ENCODE data around the gene CRYGS.
A peak's percentile ranks its signal among the peaks of the same experiment; 100 is the strongest.
"Not testable (repeated sequence)": the region's sequence is repeated elsewhere in the genome, so short reads cannot be mapped to it uniquely, and the experiment has no call there.

The CRYGS gene

DNA sequence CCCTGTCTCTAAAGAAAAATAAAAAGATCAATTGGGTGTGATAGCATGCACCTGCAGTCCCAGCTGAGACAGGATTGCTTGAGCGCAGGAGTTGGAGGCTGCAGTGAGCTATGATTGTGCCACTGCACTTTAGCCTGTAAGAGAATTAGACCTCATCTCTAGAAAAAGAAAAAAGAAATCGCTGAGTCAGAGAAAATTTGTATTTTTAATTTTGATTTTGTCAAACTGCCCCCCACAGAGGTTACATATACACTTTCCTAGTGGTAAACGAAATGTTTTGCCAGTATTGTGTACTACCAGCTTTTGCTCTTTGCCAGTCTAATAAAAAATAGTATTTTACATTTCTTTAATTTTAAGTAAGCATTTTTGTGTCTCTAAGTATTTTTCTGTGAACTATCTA, 5.3 kb upstream of the CRYGS start:
- no peak overlapping the region for H3K4me3 ChIP-seq (ENCODE audit: low read depth, low read length)
- H3K27me3 ChIP-seq (ENCODE audit: control insufficient read depth, insufficient read depth, low read length): no peaks in the 10 kb centered on the region
- H3K9ac ChIP-seq (ENCODE audit: low read depth, low read length): no peak overlapping the region
- no peaks in the 10 kb centered on the region for H3K9me3 ChIP-seq (ENCODE audit: control insufficient read depth, insufficient read depth, low read length)
- no peaks in the 10 kb centered on the region for H3K36me3 ChIP-seq (ENCODE audit: control insufficient read depth, insufficient read depth, low read length)
- no peaks in the 10 kb centered on the region for H3K4me1 ChIP-seq (ENCODE audit: control insufficient read depth, insufficient read depth, low read length)

DNA sequence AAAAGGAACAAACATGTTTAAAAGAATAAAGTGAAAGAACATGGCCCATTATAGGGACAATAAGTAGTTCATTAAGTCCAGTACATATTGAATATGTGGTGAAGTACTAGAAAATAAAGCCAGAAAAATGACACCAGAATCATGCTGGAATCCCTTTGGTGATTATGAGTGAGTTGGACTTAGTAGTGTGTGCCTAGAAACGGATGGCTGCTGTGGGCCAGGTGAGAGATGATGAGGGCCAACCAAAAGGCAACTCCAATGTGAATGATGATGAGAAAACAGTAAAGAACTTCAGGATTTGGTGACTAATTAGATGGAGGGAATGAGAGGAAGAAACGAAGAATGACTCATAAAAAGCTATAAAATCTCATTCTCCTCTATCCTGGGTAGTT, 3.3 kb downstream of the CRYGS start:
- H3K4me3 ChIP-seq (ENCODE audit: low read depth, low read length): no peak overlapping the region
- no peak overlapping the region for H3K9ac ChIP-seq (ENCODE audit: low read depth, low read length)
- H3K36me3 ChIP-seq (ENCODE audit: control insufficient read depth, insufficient read depth, low read length): no peaks in the 10 kb centered on the region
- no peaks in the 10 kb centered on the region for H3K4me1 ChIP-seq (ENCODE audit: control insufficient read depth, insufficient read depth, low read length)
- no peaks in the 10 kb centered on the region for H3K9me3 ChIP-seq (ENCODE audit: control insufficient read depth, insufficient read depth, low read length)
- no peaks in the 10 kb centered on the region for H3K27me3 ChIP-seq (ENCODE audit: control insufficient read depth, insufficient read depth, low read length)

DNA sequence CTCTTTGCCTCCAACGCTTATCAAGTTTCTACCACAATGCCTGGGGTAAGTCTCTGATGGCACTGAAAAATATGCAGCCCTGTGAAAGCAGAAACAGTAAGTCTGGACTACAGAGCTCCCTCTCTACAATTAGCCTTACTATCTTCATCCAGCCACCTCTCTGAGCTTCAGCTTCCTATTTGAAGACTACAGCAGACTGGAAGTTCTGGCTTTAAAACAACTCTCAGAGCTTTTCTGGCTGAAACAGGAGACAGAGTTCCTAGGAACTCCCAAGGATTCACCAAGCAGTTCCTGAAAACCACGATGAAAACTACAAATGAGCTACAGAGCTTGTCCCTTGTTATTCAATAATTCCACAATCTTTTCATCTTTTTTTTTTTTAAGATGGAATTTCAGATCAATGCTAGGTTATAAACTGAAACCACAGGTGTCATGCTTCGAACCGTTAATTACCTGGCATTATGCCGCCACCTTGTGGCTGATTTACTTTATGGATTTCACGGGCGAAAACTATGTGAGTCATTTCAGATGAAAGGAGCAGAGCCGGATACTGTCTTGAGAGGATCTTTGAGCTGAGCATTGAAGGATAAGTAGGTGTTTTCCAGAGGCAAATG, 3.9 kb downstream of the CRYGS start:
- Histone ChIP-seq H3K4me3 (ENCODE audit: low read depth, low read length) (no peak overlapping the region), H3K27me3 (ENCODE audit: control insufficient read depth, insufficient read depth, low read length) (no peaks in the 10 kb centered on the region), H3K9ac (ENCODE audit: low read depth, low read length) (no peak overlapping the region), H3K36me3 (ENCODE audit: control insufficient read depth, insufficient read depth, low read length) (no peaks in the 10 kb centered on the region), H3K9me3 (ENCODE audit: control insufficient read depth, insufficient read depth, low read length) (no peaks in the 10 kb centered on the region), H3K4me1 (ENCODE audit: control insufficient read depth, insufficient read depth, low read length) (no peaks in the 10 kb centered on the region)

DNA sequence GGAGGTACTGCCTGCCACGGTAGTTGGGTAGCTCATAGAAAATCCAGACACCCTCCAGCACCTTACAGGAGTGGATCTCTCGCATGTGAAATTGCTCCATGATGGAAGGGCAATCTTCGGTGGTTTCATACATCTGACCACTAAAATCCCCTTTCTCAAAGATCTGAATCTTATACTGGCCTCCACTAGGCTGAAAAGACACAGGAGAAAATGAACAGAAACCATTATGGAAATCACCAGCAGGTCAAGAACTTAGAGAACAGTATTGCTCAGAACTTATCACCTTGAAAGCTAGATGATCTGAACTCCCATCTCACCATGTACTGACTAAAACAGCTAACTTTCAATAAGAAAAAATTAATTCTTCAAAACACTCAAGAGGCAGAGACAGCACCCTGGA, 5.4 kb downstream of the CRYGS start:
- H3K9ac ChIP-seq (ENCODE audit: low read depth, low read length): no peak overlapping the region
- no peaks in the 10 kb centered on the region for H3K36me3 ChIP-seq (ENCODE audit: control insufficient read depth, insufficient read depth, low read length)
- no peak overlapping the region for H3K4me3 ChIP-seq (ENCODE audit: low read depth, low read length)
- no peaks in the 10 kb centered on the region for H3K4me1 ChIP-seq (ENCODE audit: control insufficient read depth, insufficient read depth, low read length)
- no peaks in the 10 kb centered on the region for H3K27me3 ChIP-seq (ENCODE audit: control insufficient read depth, insufficient read depth, low read length)
- no peaks in the 10 kb centered on the region for H3K9me3 ChIP-seq (ENCODE audit: control insufficient read depth, insufficient read depth, low read length)

DNA sequence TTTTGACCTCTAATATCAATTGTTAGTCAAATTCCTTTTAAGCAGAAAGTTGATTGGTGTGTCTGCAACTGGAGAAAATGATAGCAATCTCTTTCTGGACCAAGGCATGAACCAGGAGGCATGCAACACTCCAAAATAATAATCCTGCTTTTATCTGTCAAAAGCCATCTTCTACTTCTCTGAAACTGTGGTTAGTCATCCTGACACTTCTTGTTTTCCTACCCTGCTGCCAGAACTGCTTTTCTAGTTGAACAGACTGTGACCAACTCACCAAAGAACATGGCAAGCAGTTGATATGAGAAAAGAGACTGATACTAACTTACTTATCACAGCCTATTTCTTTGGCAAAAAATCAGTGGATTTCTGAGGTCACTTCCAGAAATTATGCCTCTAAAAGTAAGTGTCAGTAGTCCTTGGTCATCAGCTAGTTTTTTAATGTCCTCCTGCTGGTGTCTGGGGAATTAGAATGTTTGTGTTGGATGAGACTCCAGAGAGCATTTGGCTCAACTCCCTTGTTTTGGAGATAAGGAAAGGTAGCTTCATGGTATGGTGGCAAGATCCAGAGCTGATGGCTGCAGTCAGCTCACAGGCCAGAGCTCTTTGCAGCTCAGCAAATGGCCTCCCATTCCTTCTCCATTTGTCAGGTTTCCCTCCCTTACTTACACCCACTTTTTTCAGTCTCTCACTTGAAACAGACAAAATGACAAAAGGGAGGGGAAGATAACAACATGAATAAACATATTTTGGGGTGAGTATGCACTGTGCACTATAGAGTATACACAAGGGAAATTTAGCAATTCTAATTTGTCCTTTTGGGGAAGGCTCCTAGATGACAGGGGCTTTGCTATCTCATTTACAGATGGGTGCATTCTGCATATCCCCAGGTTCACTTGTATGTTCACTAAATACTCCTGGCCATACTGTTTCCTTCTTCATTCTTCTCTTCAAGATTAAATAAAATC, 7.0 kb downstream of the CRYGS start:
- Histone ChIP-seq H3K9me3 (ENCODE audit: control insufficient read depth, insufficient read depth, low read length) (no peaks in the 10 kb centered on the region), H3K9ac (ENCODE audit: low read depth, low read length) (no peak overlapping the region), H3K4me3 (ENCODE audit: low read depth, low read length) (no peak overlapping the region), H3K36me3 (ENCODE audit: control insufficient read depth, insufficient read depth, low read length) (no peaks in the 10 kb centered on the region), H3K27me3 (ENCODE audit: control insufficient read depth, insufficient read depth, low read length) (no peaks in the 10 kb centered on the region), H3K4me1 (ENCODE audit: control insufficient read depth, insufficient read depth, low read length) (no peaks in the 10 kb centered on the region)

DNA sequence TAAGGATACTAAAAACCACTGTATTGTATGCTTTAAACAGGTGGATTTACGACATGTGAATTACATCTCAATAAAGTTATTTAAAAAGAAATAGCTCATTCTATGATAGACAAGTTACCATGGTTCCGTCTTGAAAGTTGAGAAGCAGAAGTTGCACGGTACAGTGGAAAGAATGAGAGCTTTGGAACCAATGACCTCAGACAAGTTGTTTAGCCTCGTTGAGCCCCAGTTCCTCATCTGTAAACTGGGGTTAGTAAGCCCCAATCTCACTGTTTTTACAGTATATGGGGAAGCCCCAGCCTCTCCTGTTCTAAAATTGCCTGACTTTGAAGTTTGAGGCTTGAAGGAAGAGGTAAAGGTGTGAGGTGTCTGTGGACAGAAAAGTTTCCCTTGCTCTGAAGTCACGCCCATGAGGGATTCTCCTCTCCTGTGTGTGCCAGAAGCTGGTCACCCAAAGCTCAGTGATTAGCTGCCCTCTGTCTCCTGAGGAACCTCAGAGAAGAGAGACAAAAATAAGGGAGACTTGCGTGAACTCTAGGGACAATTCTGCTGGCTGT, 10.0 kb downstream of the CRYGS start:
- peaks cover 3% of the 10 kb centered on the region for H3K4me1 ChIP-seq (ENCODE audit: control insufficient read depth, insufficient read depth, low read length)
- H3K9me3 ChIP-seq (ENCODE audit: control insufficient read depth, insufficient read depth, low read length): no peaks in the 10 kb centered on the region
- H3K36me3 ChIP-seq (ENCODE audit: control insufficient read depth, insufficient read depth, low read length): no peaks in the 10 kb centered on the region
- no peak overlapping the region for H3K9ac ChIP-seq (ENCODE audit: low read depth, low read length)
- H3K27me3 ChIP-seq (ENCODE audit: control insufficient read depth, insufficient read depth, low read length): no peaks in the 10 kb centered on the region
- H3K4me3 ChIP-seq (ENCODE audit: low read depth, low read length): no peak overlapping the region

DNA sequence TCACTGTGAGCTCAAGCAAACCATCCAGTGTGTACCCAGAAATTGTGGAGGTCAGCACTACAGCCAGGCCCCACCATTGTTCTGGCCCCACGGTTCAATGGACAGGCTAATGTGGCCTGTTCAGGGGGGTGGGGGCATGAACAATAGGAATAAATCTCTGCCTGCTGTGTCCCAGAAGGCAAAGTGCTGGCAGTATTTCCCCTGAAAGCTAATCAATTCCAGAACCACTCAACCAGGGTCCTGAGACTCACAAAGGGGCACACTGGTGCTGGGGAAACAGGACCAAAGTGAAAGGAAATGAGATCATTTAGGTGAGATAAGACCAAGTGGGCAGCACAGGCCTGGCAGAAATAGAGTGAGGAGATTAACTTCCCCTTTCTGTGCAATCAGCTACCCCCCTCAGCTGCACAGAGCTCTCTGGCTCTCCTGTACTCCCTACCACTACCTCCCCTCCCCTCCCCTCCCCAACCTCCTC, 11.5 kb downstream of the CRYGS start:
- no peaks in the 10 kb centered on the region for H3K27me3 ChIP-seq (ENCODE audit: control insufficient read depth, insufficient read depth, low read length)

DNA sequence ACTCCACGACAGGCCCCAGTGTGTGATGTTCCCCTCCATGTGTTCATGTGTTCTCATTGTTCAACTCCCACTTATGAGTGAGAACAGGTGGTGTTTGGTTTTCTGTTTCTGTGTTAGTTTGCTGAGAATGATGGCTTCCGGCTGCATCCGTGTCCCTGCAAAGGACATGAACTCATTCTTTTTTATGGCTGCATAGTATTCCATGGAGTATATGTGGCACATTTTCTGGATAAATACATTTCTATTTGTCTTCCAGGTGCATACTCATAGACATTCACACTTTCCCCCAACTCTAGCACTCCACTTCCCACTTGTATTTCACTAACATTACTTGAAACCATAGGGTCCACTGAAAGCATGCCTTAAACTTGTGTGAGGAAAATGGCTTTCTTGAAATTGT, 12.5 kb downstream of the CRYGS start:
- H3K4me3 ChIP-seq (ENCODE audit: low read depth, low read length); H3K9ac ChIP-seq (ENCODE audit: low read depth, low read length); H3K9me3 ChIP-seq (ENCODE audit: control insufficient read depth, insufficient read depth, low read length); H3K27me3 ChIP-seq (ENCODE audit: control insufficient read depth, insufficient read depth, low read length); H3K36me3 ChIP-seq (ENCODE audit: control insufficient read depth, insufficient read depth, low read length); H3K4me1 ChIP-seq (ENCODE audit: control insufficient read depth, insufficient read depth, low read length): not testable (repeated sequence)

More for the DNA sequence above, 11.5 kb downstream of the CRYGS start:
- Histone ChIP-seq H3K9ac (ENCODE audit: low read depth, low read length) (no peak overlapping the region), H3K4me3 (ENCODE audit: low read depth, low read length) (no peak overlapping the region), H3K4me1 (ENCODE audit: control insufficient read depth, insufficient read depth, low read length) (peaks cover 3% of the 10 kb centered on the region), H3K36me3 (ENCODE audit: control insufficient read depth, insufficient read depth, low read length) (no peaks in the 10 kb centered on the region), H3K9me3 (ENCODE audit: control insufficient read depth, insufficient read depth, low read length) (no peaks in the 10 kb centered on the region)

DNA sequence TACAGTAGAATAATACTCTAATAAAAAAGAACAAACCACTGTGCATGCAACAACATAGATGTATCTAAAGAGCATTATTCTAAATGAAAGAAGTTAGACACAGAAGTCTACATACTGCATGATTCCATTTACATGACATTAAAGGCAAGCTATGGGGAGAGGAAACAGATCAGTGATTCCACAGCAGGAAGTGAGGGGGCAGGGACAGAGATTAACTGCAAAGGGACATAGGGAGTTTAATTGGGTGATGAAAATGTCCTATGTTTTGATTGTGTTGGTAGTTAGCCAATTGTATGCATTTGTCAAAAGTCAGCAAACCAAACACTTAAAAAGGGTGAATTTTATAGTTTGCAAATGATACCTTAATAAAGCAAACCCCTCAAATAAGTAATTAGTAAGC, 13.8 kb downstream of the CRYGS start:
- Histone ChIP-seq H3K9me3 (ENCODE audit: control insufficient read depth, insufficient read depth, low read length) (no peaks in the 10 kb centered on the region), H3K36me3 (ENCODE audit: control insufficient read depth, insufficient read depth, low read length) (no peaks in the 10 kb centered on the region), H3K4me3 (ENCODE audit: low read depth, low read length) (no peak overlapping the region), H3K4me1 (ENCODE audit: control insufficient read depth, insufficient read depth, low read length) (peaks cover 3% of the 10 kb centered on the region), H3K27me3 (ENCODE audit: control insufficient read depth, insufficient read depth, low read length) (no peaks in the 10 kb centered on the region), H3K9ac (ENCODE audit: low read depth, low read length) (peak overlapping the region; percentile 8)

DNA sequence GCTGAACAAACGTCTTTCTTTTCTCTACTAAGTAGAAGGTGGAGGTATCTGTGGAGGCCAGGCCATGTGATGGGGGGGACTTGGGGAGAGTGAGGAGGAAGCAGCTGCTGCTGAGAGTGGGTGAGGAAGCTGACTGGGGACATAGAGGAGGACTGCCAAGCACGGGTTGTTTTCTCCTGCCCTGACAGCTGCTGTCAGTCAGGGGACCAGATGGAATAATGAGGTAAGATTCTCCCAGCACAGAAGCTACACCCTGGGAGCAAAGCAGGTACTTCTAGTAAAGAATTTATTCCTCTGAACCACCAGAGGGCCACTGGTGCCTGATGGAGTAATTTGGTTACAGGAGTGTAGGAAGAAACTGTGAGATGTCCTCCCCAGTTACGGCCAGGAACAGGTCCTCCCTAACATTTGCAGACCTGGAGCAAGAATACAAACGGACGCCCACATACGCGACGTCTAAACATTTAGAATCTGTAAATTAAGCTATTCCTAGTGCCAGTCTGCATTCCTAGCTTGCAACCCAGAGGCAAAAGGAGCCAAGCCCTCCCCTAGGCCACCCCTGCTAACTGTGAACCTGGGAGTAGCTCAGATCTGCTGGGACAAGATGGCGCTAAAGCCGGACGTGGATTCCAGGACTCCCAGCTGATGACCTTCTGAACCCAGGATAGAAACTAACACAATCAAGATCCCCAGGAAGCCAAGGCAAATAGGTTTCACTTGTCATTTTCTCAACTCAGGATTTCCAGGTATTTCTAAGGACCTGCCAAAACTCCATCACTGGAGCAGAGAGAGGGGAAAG, 14.8 kb downstream of the CRYGS start:
- Histone ChIP-seq H3K4me1 (ENCODE audit: control insufficient read depth, insufficient read depth, low read length) (peaks cover 3% of the 10 kb centered on the region), H3K9ac (ENCODE audit: low read depth, low read length) (no peak overlapping the region), H3K4me3 (ENCODE audit: low read depth, low read length) (no peak overlapping the region), H3K36me3 (ENCODE audit: control insufficient read depth, insufficient read depth, low read length) (no peaks in the 10 kb centered on the region), H3K9me3 (ENCODE audit: control insufficient read depth, insufficient read depth, low read length) (no peaks in the 10 kb centered on the region), H3K27me3 (ENCODE audit: control insufficient read depth, insufficient read depth, low read length) (no peaks in the 10 kb centered on the region)

DNA sequence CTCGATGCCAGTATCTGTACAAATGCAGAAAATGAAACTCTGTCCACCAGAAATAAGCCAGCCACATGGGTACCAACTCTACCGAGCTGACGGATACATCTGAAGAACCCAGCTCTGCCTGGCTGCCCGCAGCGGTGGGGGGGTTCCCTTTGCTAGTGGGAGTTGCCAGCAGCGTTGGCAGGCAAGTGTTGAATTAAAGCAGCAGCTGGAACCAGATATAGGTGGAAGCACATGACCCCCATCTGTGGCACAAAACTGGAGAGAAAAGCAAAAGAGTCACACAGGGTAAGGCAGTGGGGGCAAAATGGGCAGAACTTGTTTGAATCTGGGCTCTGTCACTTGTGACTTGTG, 17.9 kb downstream of the CRYGS start:
- Histone ChIP-seq H3K9ac (ENCODE audit: low read depth, low read length) (no peak overlapping the region), H3K4me3 (ENCODE audit: low read depth, low read length) (no peak overlapping the region), H3K27me3 (ENCODE audit: control insufficient read depth, insufficient read depth, low read length) (no peaks in the 10 kb centered on the region), H3K36me3 (ENCODE audit: control insufficient read depth, insufficient read depth, low read length) (no peaks in the 10 kb centered on the region), H3K4me1 (ENCODE audit: control insufficient read depth, insufficient read depth, low read length) (peaks cover 3% of the 10 kb centered on the region), H3K9me3 (ENCODE audit: control insufficient read depth, insufficient read depth, low read length) (no peaks in the 10 kb centered on the region)
